AG09309 (cell line): ENCODE results near the gene LSMEM2.

ENCODE experiments used
- DNase-seq: peaks from one replicate; pipeline ENCODE4 v3.0.0-alpha.2; 2010; ENCODE audit warnings: low read depth
- H3K4me3 ChIP-seq: 2 replicates; pipeline ENCODE4 v1.5.1; 2011; ENCODE audit warnings: mild to moderate bottlenecking, low read depth, low read length, moderate library complexity; ENCODE audit not compliant: control insufficient read depth
- TF ChIP-seq, protein P1 (sequence below): IDR thresholded peaks from 2 replicates; pipeline ENCODE4 v1.5.1; 2011; ENCODE audit warnings: mild to moderate bottlenecking, low read depth, low read length, inconsistent platforms; ENCODE audit not compliant: insufficient read depth, control insufficient read depth; ENCODE audit errors: missing control alignments

Gene LSMEM2

DNA sequence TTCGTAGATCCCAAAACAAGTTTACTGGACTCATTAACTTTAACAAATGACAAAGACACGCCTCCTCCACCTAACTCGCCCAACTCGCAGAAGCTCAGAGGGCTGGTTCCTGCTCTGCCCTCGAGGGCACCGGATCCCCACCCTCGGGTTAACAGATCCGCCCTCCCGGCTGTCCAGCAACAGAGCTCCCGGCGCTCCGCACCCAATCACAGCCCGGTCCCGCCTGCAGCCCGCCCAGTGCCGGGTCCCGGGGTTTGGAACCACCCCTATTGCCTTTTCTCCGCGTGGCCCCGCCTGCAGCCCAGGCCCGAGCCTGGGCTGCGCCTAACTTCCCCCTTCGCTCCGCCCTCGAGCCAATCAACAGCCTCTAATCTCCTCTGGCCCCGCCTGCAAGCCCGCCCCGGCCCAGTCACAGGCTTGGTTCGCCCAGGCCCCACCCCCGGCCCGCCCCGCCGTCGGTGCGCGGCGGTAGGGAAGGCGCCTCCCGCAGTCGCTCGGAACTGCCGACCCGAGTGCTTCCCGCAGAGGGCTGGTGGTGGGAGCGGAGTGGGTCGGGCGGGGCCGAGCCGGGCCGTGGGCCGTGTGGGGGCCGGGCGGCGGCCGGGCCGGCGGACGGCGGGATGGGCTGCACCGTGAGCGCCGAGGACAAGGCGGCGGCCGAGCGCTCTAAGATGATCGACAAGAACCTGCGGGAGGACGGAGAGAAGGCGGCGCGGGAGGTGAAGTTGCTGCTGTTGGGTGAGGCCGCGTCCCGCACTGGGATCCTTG is 43.0 kb upstream of the LSMEM2 start, which contains the start of gene GNAI2:
GNAI2 (plus strand) TSS at position 489 of the 768 bp plus-strand sequence; CDS start at position 621, 132 bp downstream.
- peak within 1 kb of the TSS; percentile 93 for H3K4me3 ChIP-seq
- TF ChIP-seq, protein P1, sequence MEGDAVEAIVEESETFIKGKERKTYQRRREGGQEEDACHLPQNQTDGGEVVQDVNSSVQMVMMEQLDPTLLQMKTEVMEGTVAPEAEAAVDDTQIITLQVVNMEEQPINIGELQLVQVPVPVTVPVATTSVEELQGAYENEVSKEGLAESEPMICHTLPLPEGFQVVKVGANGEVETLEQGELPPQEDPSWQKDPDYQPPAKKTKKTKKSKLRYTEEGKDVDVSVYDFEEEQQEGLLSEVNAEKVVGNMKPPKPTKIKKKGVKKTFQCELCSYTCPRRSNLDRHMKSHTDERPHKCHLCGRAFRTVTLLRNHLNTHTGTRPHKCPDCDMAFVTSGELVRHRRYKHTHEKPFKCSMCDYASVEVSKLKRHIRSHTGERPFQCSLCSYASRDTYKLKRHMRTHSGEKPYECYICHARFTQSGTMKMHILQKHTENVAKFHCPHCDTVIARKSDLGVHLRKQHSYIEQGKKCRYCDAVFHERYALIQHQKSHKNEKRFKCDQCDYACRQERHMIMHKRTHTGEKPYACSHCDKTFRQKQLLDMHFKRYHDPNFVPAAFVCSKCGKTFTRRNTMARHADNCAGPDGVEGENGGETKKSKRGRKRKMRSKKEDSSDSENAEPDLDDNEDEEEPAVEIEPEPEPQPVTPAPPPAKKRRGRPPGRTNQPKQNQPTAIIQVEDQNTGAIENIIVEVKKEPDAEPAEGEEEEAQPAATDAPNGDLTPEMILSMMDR: no peak
- DNase-seq: peak; percentile 89

DNA sequence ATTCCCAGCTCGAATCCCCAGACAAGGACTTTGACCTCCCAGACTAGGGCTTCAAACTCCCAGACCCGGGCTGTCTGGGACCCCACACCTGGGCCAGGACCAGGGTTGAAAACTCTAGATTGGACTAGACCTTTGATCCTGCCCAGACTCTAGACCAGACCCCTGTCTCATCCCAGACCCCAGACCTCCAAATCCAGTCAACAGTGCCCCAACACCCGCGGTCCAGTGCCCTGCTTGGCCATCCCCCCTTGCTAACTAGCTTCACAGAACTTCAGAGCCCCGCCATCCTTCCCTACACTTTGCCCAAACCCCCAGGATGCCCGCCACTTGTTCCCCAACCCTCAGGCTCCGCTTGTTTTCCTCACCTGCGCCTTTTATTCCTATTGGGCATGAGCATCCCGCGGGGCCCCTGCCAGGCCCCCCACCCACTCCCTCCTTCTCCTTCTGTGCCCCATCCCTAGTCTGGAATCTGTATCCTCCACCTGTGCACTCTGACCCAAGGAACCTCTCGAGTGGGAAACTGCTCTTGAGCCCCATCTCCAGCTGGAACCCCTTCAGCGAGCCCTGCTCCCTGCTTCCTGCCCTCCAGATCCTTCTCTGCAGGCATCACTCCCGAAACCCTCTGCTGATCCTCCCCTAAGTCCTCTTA is 42.3 kb upstream of the LSMEM2 start:
- TF ChIP-seq, protein P1: no peak
- H3K4me3 ChIP-seq: peak overlapping the region; percentile 93
- DNase-seq: no peak

DNA sequence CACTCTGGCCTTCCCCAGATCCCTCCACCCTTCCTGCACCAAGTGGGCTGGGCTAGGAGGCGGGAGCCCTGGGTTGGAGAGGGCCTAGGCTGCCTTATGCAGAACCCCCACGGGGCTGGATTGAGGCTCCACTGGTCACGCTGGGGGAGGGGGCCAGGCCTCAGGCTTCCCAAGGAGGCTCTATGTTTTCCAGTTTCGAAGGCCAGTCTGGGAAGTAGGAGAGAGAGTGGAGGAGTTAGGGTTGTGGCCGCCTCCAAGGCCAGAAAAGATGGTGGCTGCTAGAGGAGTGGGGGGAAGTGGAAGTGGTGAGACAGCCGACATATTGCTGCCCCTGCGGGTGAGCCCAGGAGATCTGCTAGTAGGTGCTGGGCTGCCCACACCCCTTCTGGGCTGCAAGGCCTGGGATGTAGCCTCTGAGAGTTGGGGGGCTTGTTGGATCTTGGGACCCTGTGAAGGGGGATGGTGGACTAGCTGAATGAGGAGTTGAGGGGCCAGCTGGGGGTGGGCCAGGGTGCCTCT is 41.7 kb upstream of the LSMEM2 start:
- H3K4me3 ChIP-seq: peak overlapping the region; percentile 93
- DNase-seq: no peak
- TF ChIP-seq, protein P1: no peak

DNA sequence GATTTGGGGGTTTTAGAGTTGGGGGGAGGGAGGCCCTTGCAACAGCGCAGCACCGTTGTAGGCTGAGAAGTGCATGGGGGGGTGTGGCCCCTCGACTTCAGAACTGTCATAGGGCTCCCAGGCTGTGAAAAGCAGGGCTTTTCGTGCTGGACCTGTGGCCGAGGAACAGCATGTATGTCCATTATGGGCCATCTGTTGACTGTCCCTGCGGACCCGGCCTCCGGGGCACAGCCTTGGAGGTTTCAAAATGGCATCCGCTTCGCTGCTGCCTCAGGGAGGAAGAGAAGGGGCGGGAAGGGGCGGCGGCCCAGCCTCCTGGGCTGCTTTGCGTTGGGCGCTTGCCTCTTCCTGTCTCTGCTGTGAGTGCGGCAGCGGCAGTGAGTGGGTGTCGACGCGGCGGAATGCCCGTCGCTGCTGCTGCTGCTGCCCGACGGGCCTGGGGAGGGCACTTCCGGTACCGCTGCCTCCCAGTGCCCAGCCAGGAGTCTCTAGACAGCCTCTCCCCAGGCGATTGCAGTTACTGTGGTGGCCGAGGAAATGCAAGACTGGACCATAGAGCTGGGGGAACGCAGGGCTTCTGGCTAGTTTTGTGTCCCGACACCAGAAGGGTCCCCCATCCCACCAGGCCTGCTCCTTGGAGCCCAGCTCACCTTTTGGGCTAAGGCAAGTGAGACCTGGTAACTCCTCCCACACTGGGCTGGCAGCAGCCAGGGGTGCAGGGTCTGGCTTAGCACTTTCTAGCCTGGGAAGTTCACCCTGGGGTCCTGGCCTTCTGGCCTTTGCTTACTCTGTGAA is 40.9 kb upstream of the LSMEM2 start:
- peak overlapping the region; percentile 93 for H3K4me3 ChIP-seq
- peak; percentile 62 for DNase-seq
- TF ChIP-seq, protein P1: no peak

DNA sequence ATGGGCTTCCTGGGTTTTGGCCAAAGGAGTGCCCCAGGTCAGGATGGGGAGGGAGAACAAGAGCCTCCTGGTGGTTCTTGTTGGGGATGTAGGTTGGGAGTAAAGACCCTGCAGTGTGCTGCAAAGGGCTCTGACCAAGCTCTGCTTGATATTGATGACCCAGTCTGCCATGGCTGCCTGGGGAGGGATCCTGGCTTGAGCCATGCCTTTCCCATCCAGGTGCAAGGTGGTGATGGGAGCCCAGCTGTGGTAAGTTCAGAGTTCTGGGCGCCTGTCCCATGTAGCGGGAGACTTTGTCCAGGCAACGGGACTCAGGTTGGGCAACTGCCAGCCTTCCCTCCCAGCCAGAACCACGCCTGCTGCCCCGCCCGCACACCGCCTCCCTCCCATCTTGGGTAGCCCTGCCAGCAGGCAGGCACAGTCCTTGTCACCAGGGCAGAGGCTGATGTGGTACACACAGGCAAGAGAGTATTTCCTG is 40.3 kb upstream of the LSMEM2 start:
- TF ChIP-seq, protein P1: no peak
- no peak for DNase-seq
- H3K4me3 ChIP-seq: peak overlapping the region; percentile 93

DNA sequence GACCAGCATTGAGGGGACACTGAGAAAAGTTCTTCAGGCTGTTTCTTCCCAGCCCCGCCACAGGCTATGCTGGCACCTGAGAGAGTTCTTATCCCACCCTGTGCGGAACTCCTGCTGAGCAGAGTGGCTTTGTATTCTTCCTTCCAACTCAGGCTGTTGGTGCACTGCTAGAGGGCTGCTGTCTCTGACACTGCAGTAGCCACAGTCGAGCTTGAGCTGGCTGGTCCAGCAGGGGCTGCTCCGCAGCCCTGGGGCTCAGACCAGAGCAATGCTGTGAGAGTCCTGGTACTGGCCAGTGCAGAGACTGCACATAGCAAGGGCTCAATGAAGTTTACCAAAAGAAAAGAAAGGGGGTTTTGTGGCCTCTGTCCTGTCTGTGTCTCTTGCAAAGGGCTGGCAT is 39.2 kb upstream of the LSMEM2 start:
- H3K4me3 ChIP-seq: no peak overlapping the region
- TF ChIP-seq, protein P1: no peak
- DNase-seq: no peak
